Stomach (tissue), 9 donors: ENCODE measurements around the gene RASGRP1. TPM values are rescaled to one million over a fixed set of nuclear protein-coding genes. Genes with fewer than 3 reads are reported as not detected.

Source experiments
- DNase-seq, 2 donors: peaks; one replicate each; pipeline versions ENCODE4 v3.0.0 to v3.0.0-alpha.2; 2013 to 2019
- H3K27ac ChIP-seq, 5 donors: fragments of 200-600 bp in 4 of 5; sonication (generic) in 4 of 5; one replicate each; pipeline ENCODE4 v1.5.1; 2013 to 2019; ENCODE audit warnings: mild to moderate bottlenecking in 1 of 5, moderate library complexity in 1 of 5
- H3K27me3 ChIP-seq, 3 donors: fragments of 200-600 bp; sonication (generic); one replicate each; pipeline ENCODE4 v1.5.1; 2017 to 2019; ENCODE audit warnings: mixed run types in 1 of 3
- H3K36me3 ChIP-seq, 4 donors: fragments of 200-600 bp; sonication (generic); 1 replicate in 3 of 4; 2 replicates in 1 of 4; pipeline ENCODE4 v1.5.1; 2016 to 2019
- H3K4me1 ChIP-seq, 4 donors: fragments of 200-600 bp; sonication (generic); one replicate each; pipeline ENCODE4 v1.5.1; 2016 to 2019
- H3K4me3 ChIP-seq, 4 donors: fragments of 200-600 bp; sonication (generic) in 3 of 4; one replicate each; pipeline ENCODE4 v1.5.1; 2016 to 2019; ENCODE audit warnings: mild to moderate bottlenecking in 1 of 4
- H3K9me3 ChIP-seq, 4 donors: fragments of 200-600 bp; sonication (generic); one replicate each; pipeline ENCODE4 v1.5.1; 2016 to 2019
- EP300 ChIP-seq: sonication (generic); formaldehyde crosslinking; IDR thresholded peaks from one replicate; pipeline ENCODE4 v1.6.1; 2017; ENCODE audit warnings: antibody characterized with exemption
- POLR2A ChIP-seq, 4 donors: fragments of 450-650 bp; IDR thresholded peaks; one replicate each; pipeline ENCODE4 v1.6.1; 2016; ENCODE audit warnings: antibody characterized with exemption in 4 of 4, control low read depth in 2 of 4, mild to moderate bottlenecking in 1 of 4, moderate library complexity in 1 of 4
- POLR2AphosphoS5 ChIP-seq, 3 donors: sonication (generic); formaldehyde crosslinking; IDR thresholded peaks; one replicate each; pipeline ENCODE4 v1.6.1; 2016; ENCODE audit warnings: antibody characterized with exemption in 3 of 3
- WGBS, 5 donors: extraction: QIAGEN DNeasy Blood & Tissue Kit in 3 of 5; methylation state at CpG; one replicate each; pipeline versions ENCODE4 v1.1.5 to v1.1.7; 2013 to 2018; 5-methylcytosine and 5-hydroxymethylcytosine counted together
- intact Hi-C: fragments of 100-400 bp; cut with DNase I; formaldehyde crosslinking; loops from one replicate; pipeline ENCODE4 v1.15.1; 2023; ENCODE audit warnings: low total_unique reads
- polyA plus RNA-seq, 3 donors: library from polyadenylated mRNA; stranded (reverse); fragments of 200-250 nt; gene quantifications; one replicate each; pipeline ENCODE4 v1.2.3, GENCODE V29; 2013
- total RNA-seq, 5 donors: library from RNA; depleted of rRNA; stranded (reverse); fragments of >200 nt; gene quantifications; one replicate each; pipeline versions ENCODE4 v1.1.0 to v1.2.3, GENCODE V29; 2014 to 2016
- TF ChIP-seq, protein P1 (sequence below), 7 experiments: fragments of 450-650 bp in 4 of 7; fragments of 200-600 bp in 3 of 7; sonication (generic) in 3 of 7; IDR thresholded peaks; one replicate each; pipeline ENCODE4 v1.5.1; 2016 to 2019; ENCODE audit warnings: antibody characterized with exemption in 7 of 7, control low read depth in 2 of 7, mild to moderate bottlenecking in 1 of 7
- donor health status: healthy with polysubstance abuse.
- donor health status: Bipolar disorder and iron deficiency.
- donor health status: healthy.

The RASGRP1 gene
- total and polyA plus RNA-seq, 8 donors = 0.29 to 12.3 (median 2.8) TPM

DNA sequence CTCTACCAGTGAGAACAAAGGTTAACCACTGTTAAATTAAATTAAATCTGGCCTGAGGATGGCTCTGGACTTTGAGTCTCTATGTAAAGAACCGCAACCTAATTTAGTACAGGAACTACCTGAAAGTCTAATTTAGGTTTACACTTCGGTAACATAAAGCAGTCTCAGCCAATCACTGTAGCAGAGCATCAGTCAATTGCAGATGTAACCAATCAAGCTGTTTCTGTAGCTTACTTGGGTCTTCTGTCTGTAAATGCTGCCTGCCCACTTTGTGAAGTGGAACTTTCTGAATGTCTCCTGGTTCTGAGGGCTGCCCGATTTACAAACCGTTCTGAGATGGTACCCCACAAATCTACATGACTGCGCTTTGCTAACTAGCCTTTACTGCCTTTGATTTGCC lies 39.1 kb upstream of the RASGRP1 start:
- peaks cover 0 to 3% (median 0%) of the 10 kb centered on the region in 3 donors for H3K27me3 ChIP-seq
- H3K36me3 ChIP-seq = no peaks in the 10 kb centered on the region
- no peak overlapping the region for H3K27ac ChIP-seq
- TF ChIP-seq, protein P1, sequence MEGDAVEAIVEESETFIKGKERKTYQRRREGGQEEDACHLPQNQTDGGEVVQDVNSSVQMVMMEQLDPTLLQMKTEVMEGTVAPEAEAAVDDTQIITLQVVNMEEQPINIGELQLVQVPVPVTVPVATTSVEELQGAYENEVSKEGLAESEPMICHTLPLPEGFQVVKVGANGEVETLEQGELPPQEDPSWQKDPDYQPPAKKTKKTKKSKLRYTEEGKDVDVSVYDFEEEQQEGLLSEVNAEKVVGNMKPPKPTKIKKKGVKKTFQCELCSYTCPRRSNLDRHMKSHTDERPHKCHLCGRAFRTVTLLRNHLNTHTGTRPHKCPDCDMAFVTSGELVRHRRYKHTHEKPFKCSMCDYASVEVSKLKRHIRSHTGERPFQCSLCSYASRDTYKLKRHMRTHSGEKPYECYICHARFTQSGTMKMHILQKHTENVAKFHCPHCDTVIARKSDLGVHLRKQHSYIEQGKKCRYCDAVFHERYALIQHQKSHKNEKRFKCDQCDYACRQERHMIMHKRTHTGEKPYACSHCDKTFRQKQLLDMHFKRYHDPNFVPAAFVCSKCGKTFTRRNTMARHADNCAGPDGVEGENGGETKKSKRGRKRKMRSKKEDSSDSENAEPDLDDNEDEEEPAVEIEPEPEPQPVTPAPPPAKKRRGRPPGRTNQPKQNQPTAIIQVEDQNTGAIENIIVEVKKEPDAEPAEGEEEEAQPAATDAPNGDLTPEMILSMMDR (IDR thresholded peaks at IDR 0.05) = no peak
- TF ChIP-seq POLR2AphosphoS5 (IDR thresholded peaks at IDR 0.05) (no peak), POLR2A (IDR thresholded peaks at IDR 0.05) (no peak), EP300 (no peak)
- no peaks in the 10 kb centered on the region for H3K4me1 ChIP-seq
- 88 to 99% (median 95%) methylated on average over 5 of the region's 5 CpGs for WGBS, 5 donors
- intact Hi-C loops = no loop called here
- H3K9me3 ChIP-seq = no peaks in the 10 kb centered on the region
- DNase-seq = no peak
- H3K4me3 ChIP-seq = no peak overlapping the region

DNA sequence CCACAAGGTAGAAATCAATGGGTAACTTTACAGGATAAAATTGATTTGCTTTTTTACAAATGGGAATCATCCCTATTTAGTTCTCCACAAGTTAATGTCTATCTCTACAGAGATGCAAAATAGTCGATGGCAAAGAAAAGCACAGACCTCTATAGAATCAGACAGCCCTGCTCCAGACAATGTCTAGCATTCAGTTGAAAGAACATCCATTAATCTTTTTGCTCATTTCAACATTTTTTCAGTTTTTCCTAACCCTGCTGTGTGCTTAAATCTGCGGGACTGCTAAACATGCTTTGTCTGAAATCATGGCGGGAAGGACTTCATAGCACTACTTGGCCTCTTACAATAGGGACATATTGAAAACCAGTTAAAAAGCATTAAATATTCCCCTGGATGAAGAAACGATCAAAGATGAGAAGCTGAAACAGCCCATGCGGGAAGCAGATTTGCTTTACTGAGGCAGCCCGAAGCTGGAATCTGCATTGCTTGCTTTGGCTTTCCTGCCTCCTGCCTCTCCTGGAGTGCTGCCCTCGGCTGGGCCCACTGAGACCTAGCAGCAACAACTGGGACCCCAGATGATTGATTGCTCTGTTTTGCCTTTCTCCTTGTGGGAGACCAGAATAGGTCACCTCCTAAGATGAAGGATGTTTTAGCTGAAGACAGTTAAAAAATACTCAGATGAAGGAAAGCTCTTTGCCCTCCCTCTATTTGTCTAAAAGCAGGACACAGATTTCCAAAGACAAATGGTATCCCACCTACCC lies 38.5 kb upstream of the RASGRP1 start:
- no peaks in the 10 kb centered on the region for H3K9me3 ChIP-seq
- no peaks in the 10 kb centered on the region for H3K4me1 ChIP-seq
- intact Hi-C loops = no loop called here
- H3K4me3 ChIP-seq = no peak overlapping the region
- peaks cover 0 to 3% (median 0%) of the 10 kb centered on the region in 3 donors for H3K27me3 ChIP-seq
- no peak for DNase-seq
- H3K27ac ChIP-seq = no peak overlapping the region
- 73 to 82% (median 77%) methylated on average over 7 of the region's 7 CpGs for WGBS, 5 donors
- TF ChIP-seq EP300 = no peak
- H3K36me3 ChIP-seq = no peaks in the 10 kb centered on the region

DNA sequence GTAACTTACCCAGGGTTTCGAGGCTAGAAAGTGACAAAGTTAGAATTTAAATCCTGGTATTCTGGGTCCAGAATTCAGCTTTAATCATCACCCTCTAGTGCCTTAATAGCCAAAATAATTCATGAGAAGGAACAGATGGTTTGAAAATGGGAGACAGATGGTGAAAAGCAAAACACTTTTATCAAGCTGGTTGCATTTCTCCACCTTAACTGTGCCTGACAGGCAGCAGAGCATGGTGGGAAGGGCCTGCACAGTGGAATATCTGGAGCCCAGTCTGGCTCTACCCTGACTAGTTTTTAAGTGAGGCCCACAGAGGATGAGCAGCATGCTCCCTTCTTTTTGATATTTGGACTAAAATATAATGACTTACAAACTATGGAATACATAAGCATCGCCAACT lies 35.6 kb upstream of the RASGRP1 start:
- Histone ChIP-seq H3K4me3 (no peak overlapping the region), H3K27me3 (no peaks in the 10 kb centered on the region), H3K27ac (no peak overlapping the region), H3K4me1 (no peaks in the 10 kb centered on the region), H3K36me3 (no peaks in the 10 kb centered on the region), H3K9me3 (no peaks in the 10 kb centered on the region)
- 91 to 97% (median 94%) methylated on average over 2 of the region's 2 CpGs for WGBS, 5 donors
- intact Hi-C loops = no loop called here
- TF ChIP-seq, protein P1 (IDR thresholded peaks at IDR 0.05) = no peak
- TF ChIP-seq POLR2AphosphoS5 (IDR thresholded peaks at IDR 0.05) = no peak
- no peak for TF ChIP-seq EP300
- no peak for TF ChIP-seq POLR2A (IDR thresholded peaks at IDR 0.05)
- no peak for DNase-seq

DNA sequence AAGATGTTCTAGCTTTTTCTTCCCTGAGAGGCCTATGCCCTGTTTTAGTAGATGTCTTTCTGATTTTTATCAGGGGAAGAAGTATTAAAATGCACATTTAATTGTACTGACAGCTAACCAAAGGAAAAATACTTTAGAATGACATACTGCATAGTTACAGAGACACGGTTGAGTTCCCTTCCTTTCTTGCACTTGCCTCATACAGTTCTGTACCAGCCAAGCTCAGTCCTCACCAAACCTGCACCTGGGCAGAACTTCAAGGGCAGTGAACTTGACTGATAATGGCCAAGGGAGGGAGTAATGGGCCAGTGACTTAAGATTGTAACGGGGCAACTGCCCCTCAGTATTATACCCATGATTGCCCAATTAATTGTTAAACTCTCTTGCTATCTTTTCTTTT lies 34.1 kb upstream of the RASGRP1 start:
- H3K36me3 ChIP-seq = no peaks in the 10 kb centered on the region
- no peak for TF ChIP-seq EP300
- TF ChIP-seq POLR2AphosphoS5 (IDR thresholded peaks at IDR 0.05) = no peak
- TF ChIP-seq, protein P1 (IDR thresholded peaks at IDR 0.05) = no peak
- no peak for TF ChIP-seq POLR2A (IDR thresholded peaks at IDR 0.05)

DNA sequence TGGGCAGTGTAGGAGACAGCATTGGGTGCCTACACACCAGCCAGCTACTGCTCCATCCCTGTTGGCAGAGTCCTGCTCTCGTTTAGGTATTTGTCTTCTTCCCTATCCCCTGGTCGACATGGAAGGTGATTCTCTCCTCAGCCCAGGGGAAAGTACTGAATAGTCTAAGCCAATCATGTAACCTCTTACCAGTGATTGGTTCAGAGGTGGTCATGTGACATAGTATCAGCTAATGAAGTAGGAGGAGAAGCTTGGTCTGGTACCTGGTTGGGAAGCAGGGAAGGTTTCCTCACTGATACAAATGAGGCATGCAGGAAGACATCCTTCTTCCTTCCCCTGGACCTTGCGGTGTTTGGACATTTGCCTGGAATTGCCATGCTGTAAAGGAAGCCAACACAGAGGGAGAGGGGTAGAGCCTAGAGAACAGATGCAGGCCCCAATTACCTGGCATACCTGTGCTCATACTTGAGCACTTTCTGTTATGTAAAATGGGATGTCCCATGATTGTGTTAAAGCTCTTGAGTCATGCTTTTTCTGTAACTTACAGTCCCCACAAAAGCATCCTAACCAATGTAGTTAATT lies 32.7 kb upstream of the RASGRP1 start:
- no peak for DNase-seq
- Histone ChIP-seq H3K4me3 (no peak overlapping the region), H3K9me3 (no peaks in the 10 kb centered on the region), H3K27me3 (no peaks in the 10 kb centered on the region), H3K36me3 (no peaks in the 10 kb centered on the region), H3K27ac (no peak overlapping the region), H3K4me1 (no peaks in the 10 kb centered on the region)
- TF ChIP-seq EP300 (no peak), POLR2A (IDR thresholded peaks at IDR 0.05) (no peak), POLR2AphosphoS5 (IDR thresholded peaks at IDR 0.05) (no peak)
- 76 to 91% (median 84%) methylated on average over 3 of the region's 3 CpGs for WGBS, 5 donors
- intact Hi-C loops = no loop called here

More for the DNA sequence above, 34.1 kb upstream of the RASGRP1 start:
- intact Hi-C loops = no loop called here
- Histone ChIP-seq H3K27me3 (no peaks in the 10 kb centered on the region), H3K4me1 (no peaks in the 10 kb centered on the region), H3K9me3 (no peaks in the 10 kb centered on the region), H3K4me3 (no peak overlapping the region), H3K27ac (no peak overlapping the region)
- WGBS, 5 donors = 65 to 80% (median 72%) methylated on average over 2 of the region's 2 CpGs
- no peak for DNase-seq
